ENCODE results near the gene ZFHX2. TPM values are rescaled to one million over a fixed set of nuclear protein-coding genes. Genes with fewer than 3 reads are reported as not detected.

The ZFHX2 gene
- total and polyA plus RNA-seq, 2 of the 13 experiments (the other 11 are each of a cell fraction or from before 2014, with no cell fraction given) = 0.17 to 0.44 TPM

- TF ChIP-seq ZNF800 (CRISPR knock-in tag; IDR thresholded peaks at IDR 0.05) = no peak
- TF ChIP-seq CHD4 (IDR thresholded peaks at IDR 0.05; ENCODE audit: borderline replicate concordance, low read length) = no peak
- TF ChIP-seq ZNF644 (CRISPR knock-in tag; IDR thresholded peaks at IDR 0.05; ENCODE audit: low read depth) = no peak
- no peak for TF ChIP-seq ZNF260 (CRISPR knock-in tag; IDR thresholded peaks at IDR 0.05; ENCODE audit: borderline replicate concordance, low read depth)
- no peak; the same call in 1 of the 2 replicates for TF ChIP-seq GABPB1 (CRISPR knock-in tag; IDR thresholded peaks at IDR 0.05)
- no peak for TF ChIP-seq ZHX1 (CRISPR knock-in tag; IDR thresholded peaks at IDR 0.05; ENCODE audit: low read depth)
- no peak for TF ChIP-seq ZNF264 (CRISPR knock-in tag; IDR thresholded peaks at IDR 0.05)
- TF ChIP-seq HDAC1 (CRISPR knock-in tag; IDR thresholded peaks at IDR 0.05) = no peak
- no peak for TF ChIP-seq ELF4 (CRISPR knock-in tag; IDR thresholded peaks at IDR 0.05; ENCODE audit: borderline replicate concordance)
- TF ChIP-seq HDAC6 (IDR thresholded peaks at IDR 0.05; ENCODE audit: low read depth, low read length) = no peak
- TF ChIP-seq AGO2 (optimal IDR thresholded peaks at IDR 0.05; ENCODE audit: low read depth, low read length) = peak; percentile 73
- TF ChIP-seq SNRNP70 (IDR thresholded peaks at IDR 0.05; ENCODE audit: low read depth, low read length) = no peak
- TF ChIP-seq NPAS2 (CRISPR knock-in tag; IDR thresholded peaks at IDR 0.05; ENCODE audit: borderline replicate concordance) = no peak
- no peak for TF ChIP-seq REST (IDR thresholded peaks at IDR 0.05; ENCODE audit: borderline replicate concordance in 1 of 2, low read depth in 1 of 2, low read length in 2 of 2)
- TF ChIP-seq, protein P1, sequence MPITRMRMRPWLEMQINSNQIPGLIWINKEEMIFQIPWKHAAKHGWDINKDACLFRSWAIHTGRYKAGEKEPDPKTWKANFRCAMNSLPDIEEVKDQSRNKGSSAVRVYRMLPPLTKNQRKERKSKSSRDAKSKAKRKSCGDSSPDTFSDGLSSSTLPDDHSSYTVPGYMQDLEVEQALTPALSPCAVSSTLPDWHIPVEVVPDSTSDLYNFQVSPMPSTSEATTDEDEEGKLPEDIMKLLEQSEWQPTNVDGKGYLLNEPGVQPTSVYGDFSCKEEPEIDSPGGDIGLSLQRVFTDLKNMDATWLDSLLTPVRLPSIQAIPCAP (CRISPR knock-in tag; IDR thresholded peaks at IDR 0.05; ENCODE audit: low read depth) = no peak
- TF ChIP-seq ZNF34 (CRISPR knock-in tag; IDR thresholded peaks at IDR 0.05; ENCODE audit: borderline replicate concordance) = no peak
- 0 out of 2 replicates have a peak, but pooled peaks have one; percentile 8 for TF ChIP-seq HOXA9 (CRISPR knock-in tag; IDR thresholded peaks at IDR 0.05; ENCODE audit: borderline replicate concordance)
- TF ChIP-seq TBX2 (CRISPR knock-in tag; IDR thresholded peaks at IDR 0.05; ENCODE audit: borderline replicate concordance) = no peak
- no peak for TF ChIP-seq ZSCAN12 (CRISPR knock-in tag; IDR thresholded peaks at IDR 0.05)
- TF ChIP-seq ZNF674 (CRISPR knock-in tag; IDR thresholded peaks at IDR 0.05; ENCODE audit: low read depth) = no peak
Measured at GRCh38 chr14:23556700-23557440, 5.3 kb upstream of the ZFHX2 start (continued).

Measured in HepG2 (cell line).